GM13977 (cell line): ENCODE measurements around the gene SPATA4.

Experiments used
- DNase-seq: peaks from one replicate; pipeline ENCODE4 v3.0.0; 2012; ENCODE audit warnings: low spot score
- CTCF ChIP-seq: IDR thresholded peaks from 2 replicates; pipeline ENCODE4 v1.5.1; 2012; ENCODE audit warnings: mild to moderate bottlenecking, control low read depth; ENCODE audit not compliant: insufficient read depth; ENCODE audit errors: extremely low read depth, missing control alignments
- in situ Hi-C: fragments of 300-500 bp; cut with MboI; formaldehyde crosslinking; loops from one replicate; pipeline ENCODE4 v1.12.0; 2022; ENCODE audit warnings: low sequenced_read_pairs, low pct_unique_long_range_greater_than_20kb, mixed read lengths, inconsistent platforms; ENCODE audit not compliant: unreplicated experiment

Gene SPATA4

GRCh38 chr4:176210579-176211296, 15.4 kb upstream of the SPATA4 start:
- no peak for TF ChIP-seq CTCF
- DNase-seq, result no peak
- in situ Hi-C loops, result no loop called here

GRCh38 chr4:176210101-176210500, 14.7 kb upstream of the SPATA4 start:
- TF ChIP-seq CTCF, result no peak
- DNase-seq, result no peak
- in situ Hi-C loops, result no loop called here

GRCh38 chr4:176209535-176209934, 14.2 kb upstream of the SPATA4 start:
- TF ChIP-seq CTCF, result no peak
- DNase-seq, result no peak
- in situ Hi-C loops, result no loop called here

- DNase-seq, result no peak
- in situ Hi-C loops, result no loop called here
- no peak for TF ChIP-seq CTCF
These were observed 12.5 kb upstream of the SPATA4 start for GRCh38 chr4:176207839-176208238.

- no peak for TF ChIP-seq CTCF
- no peak for DNase-seq
- in situ Hi-C loops, result no loop called here
These were observed 9.9 kb upstream of the SPATA4 start for GRCh38 chr4:176205299-176205698.

- no peak for TF ChIP-seq CTCF
- DNase-seq, result no peak
- in situ Hi-C loops, result no loop called here
These were observed 3.0 kb upstream of the SPATA4 start for GRCh38 chr4:176198316-176198903.
